ENCODE results near the gene ENC1.

DNA sequence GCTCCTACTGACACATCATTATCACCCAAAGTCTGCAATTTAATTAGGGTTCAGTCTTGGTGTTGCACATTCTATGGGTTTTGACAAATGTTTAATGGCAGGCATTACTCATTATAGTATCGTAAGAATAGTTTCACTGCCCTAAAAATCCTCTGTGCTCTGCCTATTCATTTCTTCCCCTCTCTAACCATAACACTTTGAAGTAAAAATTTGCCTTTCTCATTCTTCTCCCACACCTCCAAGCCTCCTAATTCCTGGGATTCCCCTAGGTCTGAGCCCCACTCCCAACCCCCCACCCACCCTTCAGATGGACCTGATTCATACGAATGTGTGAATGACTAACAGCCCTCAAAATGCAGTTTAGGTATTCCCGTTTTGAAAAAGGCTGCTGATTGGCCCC, 18.4 kb downstream of the ENC1 start:
- TF ChIP-seq, protein P1, sequence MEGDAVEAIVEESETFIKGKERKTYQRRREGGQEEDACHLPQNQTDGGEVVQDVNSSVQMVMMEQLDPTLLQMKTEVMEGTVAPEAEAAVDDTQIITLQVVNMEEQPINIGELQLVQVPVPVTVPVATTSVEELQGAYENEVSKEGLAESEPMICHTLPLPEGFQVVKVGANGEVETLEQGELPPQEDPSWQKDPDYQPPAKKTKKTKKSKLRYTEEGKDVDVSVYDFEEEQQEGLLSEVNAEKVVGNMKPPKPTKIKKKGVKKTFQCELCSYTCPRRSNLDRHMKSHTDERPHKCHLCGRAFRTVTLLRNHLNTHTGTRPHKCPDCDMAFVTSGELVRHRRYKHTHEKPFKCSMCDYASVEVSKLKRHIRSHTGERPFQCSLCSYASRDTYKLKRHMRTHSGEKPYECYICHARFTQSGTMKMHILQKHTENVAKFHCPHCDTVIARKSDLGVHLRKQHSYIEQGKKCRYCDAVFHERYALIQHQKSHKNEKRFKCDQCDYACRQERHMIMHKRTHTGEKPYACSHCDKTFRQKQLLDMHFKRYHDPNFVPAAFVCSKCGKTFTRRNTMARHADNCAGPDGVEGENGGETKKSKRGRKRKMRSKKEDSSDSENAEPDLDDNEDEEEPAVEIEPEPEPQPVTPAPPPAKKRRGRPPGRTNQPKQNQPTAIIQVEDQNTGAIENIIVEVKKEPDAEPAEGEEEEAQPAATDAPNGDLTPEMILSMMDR (IDR thresholded peaks at IDR 0.05; ENCODE audit: low read length), result no peak
- TF ChIP-seq EZH2 (IDR thresholded peaks at IDR 0.05; ENCODE audit: borderline replicate concordance, low read length), result no peak
